Measurements from ENCODE around the gene EYA3.

Gene EYA3

DNA sequence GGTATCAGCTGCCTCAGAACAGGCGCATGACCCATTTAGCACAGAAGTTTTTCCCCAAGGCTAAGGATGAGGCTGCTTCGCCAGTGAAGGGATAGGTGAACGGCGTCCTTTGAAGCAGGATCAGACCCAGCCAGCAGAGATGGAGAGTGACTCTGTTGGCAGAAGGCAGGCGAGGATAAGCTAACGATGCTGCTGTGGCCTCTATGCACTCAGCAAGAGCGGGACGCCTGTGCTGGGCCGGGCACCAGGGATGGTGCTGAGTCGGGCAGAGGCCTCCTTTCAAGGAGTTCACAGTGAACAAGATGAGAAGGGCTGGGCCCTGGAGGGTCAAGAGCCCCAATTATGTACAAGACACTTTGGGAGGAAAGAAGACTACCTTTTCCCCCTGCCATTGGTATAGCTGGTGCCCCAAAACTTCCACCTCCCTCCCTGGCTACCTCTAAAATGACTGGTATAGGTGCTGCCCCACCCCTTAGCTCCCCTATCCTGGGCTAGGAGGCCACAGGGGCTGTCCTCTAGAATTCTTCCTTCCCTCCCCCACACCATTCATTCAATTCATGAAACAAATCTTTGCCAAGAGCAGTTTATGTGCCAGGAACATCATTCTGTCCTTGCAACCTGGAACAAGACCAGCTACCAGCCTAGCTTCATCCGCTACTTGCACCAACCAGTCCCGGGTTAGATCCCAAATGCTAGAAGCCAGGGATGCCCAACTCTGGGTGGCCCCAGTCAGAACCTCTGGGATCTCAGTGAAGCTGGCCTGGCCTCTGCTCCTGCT lies 121.1 kb downstream of the EYA3 start:
- no peak for DNase-seq

DNA sequence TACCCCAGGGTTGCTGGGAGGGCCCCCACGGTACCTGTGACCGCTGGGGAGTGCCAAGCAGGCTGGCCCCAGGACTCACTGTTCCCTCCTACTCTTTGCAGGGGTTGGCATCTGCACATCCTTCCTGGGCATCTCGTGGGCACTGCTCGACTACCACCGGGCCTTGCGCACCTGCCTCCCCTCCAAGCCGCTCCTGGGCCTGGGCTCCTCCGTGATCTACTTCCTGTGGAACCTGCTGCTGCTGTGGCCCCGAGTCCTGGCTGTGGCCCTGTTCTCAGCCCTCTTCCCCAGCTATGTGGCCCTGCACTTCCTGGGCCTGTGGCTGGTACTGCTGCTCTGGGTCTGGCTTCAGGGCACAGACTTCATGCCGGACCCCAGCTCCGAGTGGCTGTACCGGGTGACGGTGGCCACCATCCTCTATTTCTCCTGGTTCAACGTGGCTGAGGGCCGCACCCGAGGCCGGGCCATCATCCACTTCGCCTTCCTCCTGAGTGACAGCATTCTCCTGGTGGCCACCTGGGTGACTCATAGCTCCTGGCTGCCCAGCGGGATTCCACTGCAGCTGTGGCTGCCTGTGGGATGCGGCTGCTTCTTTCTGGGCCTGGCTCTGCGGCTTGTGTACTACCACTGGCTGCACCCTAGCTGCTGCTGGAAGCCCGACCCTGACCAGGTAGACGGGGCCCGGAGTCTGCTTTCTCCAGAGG lies 121.9 kb downstream of the EYA3 start:
- DNase-seq = no peak

DNA sequence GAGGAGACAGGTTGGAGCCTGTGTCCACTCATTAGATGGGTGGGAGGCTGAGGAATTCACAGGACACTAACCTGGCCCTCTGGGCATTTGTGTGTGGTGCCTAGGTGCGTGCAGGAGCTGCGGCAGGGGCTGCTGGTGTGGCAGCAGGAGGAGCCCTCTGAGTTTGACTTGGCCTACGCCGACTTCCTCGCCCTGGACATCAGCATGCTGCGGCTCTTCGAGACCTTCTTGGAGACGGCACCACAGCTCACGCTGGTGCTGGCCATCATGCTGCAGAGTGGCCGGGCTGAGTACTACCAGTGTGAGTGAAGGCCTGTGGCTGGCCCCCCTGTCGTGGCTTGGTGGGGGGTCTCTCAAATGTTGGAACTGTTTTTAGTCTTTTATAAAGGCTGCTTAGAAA lies 125.0 kb downstream of the EYA3 start:
- DNase-seq = no peak

DNA sequence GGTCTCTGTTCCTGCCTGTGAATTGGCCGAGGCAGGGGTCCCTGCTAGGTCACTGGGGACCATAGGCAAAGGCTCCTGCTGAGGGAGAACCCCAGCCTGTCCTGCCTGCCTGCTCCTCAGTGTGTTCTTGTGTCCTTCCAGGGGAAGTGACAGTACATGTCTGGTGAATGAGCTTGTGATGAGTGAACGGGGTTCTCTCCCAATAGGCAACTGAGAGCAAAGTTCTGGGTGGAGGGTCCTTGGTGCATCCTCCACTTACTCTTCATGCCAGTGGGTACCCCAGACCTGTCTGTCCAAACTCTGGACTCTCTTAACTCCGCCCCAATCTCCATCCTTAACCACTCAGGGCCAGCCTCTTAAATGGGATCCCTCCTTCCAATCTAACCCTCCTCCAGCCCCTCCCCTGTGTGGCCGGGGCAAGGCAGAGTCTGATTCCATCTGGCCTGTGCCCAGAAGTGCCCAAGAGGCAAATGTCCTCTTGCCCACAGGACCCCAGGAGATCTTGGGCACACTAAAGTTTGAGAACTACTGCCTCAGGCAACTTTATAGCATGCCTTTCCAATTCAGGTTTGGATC lies 126.7 kb downstream of the EYA3 start:
- no peak for DNase-seq

DNA sequence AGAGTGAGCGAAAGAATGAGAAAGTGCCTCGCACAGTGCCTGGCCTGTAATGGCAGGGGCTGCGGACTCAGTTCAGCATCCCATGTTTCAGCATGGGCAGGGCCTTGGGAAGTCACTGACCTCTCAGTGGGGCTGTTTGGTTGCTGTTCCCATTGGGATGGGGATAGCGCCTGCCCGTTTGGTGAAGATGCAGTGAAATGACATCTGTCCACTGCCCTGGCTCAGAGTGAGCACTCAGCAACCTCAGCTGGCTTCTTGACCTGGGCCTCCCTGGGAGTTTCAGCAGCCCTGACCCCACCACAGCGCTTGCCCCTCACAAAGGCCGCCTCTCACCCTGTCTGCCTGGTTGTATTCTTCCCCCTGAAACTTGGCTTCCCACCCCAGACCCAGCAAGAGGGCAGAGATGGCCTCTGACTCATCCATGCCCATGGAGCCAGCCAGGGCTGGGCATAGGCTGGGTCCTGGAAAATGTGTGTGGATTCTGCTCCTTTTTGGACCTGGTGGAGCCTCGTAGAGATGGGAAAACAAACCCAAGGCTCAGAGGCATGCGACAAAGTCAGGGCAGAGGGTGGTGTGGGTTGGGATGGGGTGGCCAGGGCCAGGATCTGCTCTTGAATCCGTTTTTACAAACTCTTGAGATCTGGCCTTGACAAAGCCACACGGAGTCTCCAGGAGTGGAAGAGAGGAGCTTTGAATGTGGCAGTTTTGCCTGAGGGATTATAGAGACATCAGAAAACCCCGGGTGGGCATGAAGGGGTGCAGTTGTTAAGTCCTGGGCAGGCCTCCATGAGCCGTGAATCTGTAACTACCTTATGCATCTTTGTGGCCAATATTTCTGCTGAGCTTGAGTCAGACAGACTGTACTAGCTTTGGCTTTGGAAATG lies 127.4 kb downstream of the EYA3 start:
- no peak for DNase-seq

DNA sequence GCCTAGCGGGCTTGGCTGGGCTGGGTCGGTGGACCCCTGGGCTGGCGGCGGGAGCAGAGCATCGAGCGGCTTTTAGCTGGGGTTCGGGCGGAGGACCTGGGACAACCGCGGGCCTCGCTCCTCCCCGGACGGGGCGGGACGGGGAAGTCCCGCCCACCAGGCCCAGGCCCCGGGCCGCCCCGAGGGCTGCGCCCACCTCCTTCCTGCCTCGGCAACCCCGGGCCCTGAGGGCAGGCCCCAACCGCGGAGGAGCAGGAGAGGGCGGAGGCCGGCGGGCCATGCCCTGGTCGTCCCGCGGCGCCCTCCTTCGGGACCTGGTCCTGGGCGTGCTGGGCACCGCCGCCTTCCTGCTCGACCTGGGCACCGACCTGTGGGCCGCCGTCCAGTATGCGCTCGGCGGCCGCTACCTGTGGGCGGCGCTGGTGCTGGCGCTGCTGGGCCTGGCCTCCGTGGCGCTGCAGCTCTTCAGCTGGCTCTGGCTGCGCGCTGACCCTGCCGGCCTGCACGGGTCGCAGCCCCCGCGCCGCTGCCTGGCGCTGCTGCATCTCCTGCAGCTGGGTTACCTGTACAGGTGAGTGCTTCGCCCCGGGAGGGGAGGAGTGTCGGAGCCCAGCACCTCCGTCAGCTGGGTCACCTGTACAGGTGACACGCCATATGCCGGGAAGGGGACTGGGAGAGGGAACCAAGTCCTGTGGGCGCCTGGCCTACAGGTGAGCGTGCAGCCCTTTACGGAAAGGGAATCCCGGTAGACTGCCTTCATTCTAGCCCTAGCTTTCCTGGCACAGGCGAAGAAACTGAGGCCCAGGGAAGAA lies 128.4 kb downstream of the EYA3 start, which contains the start of gene XKR8:
TSS of gene XKR8 (plus strand) at position 182 of the 812 bp plus-strand sequence. CDS start at position 279, 97 bp downstream.
- DNase-seq = peak; percentile 35

DNA sequence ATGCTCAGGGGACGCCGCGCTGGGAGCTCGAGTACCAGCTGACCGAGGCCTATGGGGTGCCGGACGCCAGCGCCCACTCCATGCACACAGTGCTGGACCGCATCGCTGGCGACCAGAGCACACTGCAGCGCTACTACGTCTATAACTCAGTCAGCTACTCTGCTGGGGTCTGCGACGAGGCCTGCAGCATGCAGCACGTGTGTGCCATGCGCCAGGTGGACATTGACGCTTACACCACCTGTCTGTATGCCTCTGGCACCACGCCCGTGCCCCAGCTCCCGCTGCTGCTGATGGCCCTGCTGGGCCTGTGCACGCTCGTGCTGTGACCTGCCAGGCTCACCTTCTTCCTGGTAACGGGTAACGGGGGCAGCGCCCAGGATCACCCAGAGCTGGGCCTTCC lies 129.9 kb downstream of the EYA3 start:
- DNase-seq = no peak

DNA sequence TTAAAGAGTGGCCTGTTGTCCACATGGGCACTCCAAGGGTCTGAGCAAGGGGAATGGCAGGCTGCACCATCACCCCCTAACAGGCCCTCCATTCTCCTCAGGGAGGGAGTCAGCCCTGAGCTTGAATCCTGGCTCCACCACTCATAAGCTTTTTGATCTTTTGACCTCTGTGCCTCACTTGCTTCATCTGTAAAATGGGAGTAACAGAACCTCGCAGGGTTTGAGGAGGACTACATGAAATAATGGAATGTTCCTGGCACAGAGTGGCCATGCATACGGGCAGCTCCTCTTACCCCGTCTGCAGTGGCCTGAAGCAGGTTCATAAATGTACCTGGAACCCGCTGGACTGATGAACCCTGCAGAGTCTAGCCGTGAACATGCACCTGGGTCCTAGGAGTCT lies 130.8 kb downstream of the EYA3 start:
- DNase-seq = no peak

DNA sequence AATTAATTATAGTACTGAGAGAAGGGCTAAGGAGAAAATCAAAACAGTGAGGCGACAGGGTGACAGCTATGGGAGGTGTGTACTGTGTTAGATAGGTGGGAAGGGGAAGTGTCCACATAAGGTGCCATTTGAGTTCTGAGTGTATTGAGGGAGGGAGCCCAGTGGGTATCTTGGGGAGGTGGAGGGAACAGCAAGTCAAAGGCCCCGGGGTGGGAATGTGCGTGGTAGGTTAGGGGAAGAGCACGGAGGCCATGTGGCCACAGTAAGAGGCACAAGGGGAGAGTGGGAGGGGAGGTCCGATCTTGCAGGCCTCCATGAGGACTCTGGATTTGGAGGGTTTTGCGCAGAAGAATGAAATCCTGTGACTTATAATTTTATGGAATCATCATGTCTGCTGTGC lies 131.6 kb downstream of the EYA3 start:
- no peak for DNase-seq

DNA sequence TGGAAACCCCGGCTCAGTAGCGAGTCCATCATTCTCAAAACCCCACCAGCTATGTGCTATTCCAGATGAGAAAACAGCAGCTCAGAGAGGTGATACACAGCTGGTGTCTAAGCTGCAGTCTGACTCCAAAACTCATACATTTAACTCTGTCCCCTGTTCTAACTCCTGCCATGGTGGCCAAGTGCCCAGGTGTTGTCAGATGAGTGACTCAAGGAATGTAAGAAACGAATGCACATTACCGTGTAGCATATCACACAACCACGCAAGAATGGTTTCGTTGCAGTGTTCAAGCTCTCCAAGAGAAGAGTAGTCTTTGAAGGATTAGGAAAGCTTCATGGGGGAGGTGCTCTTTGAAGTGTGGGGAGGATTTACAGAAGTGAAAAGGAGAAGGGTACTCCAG lies 133.3 kb downstream of the EYA3 start:
- DNase-seq = no peak

DNA sequence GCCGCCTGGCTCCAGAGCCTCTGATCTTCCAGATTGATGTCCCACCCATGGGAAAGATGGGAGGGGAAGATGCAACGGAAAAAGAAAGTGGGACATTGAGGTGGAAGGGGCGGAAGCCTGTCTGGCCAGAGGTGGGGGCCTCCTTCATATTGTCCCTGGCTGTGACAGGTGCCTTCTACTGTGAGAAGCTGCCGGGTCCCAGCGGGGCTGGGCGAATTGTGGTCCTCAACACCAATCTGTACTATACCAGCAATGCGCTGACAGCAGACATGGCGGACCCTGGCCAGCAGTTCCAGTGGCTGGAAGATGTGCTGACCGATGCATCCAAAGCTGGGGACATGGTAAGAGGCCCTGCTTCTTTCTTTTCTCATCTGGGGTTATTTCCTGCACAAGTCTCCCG lies 134.2 kb downstream of the EYA3 start:
- DNase-seq = no peak

DNA sequence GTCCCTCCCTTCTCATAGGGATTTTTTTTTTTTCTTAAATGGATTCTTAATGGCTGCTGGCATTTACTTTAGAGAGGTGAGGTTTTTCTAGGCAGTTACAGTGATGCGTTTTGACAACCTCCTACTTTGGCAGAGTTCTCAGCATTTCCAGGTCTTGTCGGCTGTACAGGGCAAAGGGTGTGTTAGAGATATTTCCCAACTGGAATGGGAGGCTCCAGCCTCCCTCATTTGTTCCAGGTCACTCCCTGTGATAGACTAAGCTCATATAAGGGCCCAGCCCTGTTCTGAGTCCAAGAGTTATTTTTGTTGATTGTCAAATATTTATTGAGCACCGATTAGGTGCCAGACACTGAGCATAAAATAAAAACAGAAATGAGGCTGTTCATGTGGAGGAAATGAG lies 136.3 kb downstream of the EYA3 start:
- DNase-seq = no peak

DNA sequence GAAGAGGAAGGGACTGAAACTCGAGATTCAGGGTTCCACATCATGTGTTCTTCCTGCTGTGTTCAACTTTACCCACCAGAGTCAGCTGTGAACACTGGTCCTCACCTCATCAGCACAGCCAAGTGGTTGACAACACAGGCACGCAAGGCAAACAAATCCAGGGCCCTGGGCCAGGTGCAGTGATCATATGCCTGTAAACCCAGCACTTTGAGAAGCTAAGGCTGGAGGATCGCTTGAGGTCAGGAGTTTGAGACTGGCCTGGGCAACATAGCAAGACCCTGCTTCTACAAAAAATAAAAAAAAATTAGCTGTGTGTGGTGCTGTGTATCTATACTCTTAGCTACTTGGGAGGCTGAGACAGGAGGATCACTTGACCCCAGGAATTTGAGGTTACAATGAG lies 137.0 kb downstream of the EYA3 start:
- DNase-seq = no peak

DNA sequence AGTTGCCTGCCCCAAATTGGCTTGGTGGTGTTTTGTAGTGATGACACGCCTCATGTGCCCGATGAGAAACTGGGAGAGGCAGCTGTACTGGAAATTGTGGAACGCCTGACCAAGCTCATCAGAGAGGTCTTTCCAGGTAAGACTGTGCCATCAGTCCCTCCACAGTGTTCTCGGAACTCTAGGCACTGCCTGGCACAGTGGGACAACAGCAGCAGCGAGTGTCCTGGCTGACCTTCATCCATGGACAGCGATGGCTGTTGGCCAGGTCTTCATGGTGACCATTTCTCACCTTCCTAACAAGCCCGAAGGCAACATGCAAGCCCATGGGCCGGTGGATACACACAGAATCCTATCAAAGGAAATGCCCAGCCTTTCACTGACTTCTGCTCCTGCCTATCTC lies 139.4 kb downstream of the EYA3 start:
- no peak for DNase-seq

DNA sequence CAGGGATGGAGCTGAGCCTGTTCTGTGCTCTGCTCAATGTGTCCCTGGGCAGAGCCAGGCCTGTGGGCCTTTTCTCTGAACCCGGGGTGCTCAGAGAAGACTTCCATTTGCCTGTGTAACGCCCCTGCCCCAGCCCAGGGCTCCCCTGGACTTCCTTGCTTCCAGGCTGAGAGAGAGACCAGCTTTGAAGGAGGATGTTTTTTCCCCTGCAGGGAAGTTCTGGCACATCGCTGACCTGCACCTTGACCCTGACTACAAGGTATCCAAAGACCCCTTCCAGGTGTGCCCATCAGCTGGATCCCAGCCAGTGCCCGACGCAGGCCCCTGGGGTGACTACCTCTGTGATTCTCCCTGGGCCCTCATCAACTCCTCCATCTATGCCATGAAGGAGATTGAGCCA lies 143.4 kb downstream of the EYA3 start:
- DNase-seq = no peak

DNA sequence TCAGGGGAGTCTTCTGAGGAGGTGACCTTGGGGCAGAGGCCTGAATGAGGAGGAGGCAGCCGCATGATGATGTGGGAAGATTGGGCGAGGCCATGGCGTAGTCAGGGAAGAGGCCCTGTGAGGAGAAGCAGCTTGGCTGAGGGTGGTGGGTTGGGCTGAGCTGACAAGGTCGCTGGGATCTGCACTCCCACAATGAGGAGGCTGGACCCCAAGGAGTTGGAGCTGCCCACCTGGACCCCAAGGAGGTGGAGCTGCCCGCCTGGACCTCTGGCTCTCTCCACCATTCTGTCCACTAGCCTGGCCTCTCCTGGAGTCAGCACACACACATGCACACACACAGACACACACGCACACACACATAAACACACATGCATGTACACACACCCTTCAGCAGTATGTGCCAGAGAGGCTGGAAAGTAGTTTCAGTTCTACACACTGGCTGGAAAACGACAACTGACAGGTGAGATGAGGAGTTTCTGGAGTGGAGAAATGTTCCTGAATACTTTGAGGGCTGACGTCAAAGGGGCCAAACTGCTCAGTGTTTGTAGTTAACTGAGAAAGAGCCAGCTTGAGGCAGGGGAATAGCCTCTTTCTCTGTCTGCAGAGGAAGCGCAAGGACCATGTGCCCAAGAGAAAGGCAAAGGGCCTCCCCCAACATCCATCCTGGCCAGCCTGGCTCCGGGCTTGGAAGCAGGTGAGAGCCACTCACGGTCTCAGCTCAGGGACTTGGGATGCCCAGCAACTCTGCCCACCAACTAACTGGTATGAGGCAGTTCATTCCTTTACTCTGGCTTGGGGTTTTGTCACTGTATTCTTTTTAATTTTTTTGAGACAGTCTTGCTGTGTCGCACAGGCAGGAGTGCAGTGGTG lies 146.5 kb downstream of the EYA3 start:
- DNase-seq = no peak

DNA sequence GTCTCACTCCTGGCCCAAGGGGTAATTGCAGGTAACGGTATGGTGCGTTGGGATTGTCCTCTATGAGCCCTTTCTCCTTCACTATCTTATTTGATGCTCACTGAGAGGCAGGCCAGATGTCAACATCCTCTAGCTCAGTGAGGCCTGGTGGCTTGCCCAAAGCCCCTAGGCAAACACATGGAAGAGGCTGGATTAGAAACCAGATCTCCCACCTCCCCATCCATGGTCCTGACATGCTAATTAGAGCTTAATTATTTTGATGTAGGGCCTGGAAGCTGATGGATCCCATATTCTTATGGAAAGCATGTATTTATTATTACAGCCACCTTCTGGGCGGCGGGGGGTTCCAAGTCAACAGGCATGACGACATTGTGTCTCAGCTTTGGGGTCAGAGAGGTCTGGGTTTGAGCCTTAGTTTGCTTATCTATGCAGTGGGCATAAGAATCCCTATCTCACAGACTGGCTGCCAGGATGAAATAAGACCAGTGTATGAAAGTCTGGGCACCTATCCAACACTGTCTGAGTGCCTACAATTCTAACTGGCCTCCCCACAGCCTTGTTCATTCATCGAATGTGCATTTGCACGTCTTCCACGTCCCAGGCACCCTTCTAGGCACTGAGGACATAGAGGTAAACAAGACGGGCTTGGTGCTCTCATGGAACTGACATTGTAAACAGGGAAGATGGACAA lies 147.4 kb downstream of the EYA3 start:
- DNase-seq = no peak

DNA sequence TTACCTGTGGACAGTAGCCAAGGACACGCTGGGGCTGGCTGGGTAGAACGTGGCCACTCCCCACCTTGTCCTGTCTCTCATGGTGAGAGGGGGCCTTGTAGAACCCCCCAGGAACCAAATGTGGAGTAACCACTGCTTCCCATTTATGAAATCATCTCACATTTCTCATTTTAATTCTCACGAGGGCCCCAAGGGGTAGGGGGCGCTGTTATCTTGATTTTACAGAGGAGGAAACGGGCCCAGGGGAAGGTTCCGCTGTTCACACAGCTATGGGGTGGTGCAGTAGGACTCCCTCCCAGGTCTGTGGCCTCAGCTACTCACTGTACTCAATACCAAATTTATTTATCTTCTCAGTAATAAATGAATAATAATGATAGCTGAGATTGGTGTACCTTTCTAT lies 148.1 kb downstream of the EYA3 start:
- DNase-seq = no peak

DNA sequence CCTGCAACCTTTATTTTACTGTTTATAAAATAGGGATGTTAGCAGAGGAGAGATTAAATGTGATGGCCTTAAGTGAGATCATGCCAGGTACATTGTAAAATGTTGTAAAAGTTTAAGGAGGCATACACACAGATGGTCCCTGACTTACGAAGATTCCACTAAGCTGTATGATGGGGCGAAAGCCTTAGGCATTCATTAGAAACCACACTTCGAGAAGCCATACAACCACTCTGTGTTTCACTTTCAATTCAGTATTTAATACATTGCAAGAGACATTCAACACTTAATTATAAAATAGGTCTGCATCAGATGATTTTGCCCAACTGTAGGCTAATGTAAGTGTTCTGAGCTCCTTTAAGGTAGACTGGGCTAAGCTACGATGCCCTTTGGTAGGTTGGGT lies 149.9 kb downstream of the EYA3 start:
- DNase-seq = no peak

DNA sequence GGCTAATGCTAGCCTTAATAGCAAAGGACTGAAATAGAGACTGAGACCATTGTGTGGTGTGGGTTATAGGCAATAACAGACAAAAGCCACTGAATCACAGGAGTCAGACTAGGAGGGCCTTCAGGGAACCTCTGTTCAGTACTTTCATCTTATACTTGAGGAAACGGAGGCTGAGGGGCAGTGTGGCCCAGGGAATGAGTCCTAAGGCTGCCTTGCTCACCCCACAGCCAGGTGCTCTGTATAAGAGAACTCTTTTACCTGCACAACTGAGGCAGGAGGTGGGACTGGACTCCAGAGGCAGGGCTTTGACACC lies 150.9 kb downstream of the EYA3 start:
- DNase-seq = no peak

DNA sequence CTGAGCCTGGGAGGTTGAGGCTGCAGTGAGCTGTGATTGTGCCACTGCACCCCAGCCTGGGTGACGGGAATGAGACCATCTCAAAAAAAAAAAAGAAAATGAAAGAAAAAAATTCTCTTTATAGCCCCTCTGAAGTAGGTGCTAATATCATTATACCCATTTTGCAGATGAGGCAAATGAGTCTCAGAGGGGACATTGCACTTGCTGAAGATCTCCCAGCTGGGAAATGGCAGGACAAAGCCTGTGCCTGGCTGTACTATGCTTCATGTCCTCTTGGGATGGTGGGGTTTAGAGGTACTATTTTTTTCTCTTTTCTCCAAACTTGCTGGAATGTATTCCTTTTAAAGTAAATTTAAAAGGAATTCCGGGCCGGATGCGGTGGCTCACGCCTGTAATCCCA lies 152.0 kb downstream of the EYA3 start:
- DNase-seq = no peak
